ENCODE data around the gene PPIL3.

The PPIL3 gene

DNA sequence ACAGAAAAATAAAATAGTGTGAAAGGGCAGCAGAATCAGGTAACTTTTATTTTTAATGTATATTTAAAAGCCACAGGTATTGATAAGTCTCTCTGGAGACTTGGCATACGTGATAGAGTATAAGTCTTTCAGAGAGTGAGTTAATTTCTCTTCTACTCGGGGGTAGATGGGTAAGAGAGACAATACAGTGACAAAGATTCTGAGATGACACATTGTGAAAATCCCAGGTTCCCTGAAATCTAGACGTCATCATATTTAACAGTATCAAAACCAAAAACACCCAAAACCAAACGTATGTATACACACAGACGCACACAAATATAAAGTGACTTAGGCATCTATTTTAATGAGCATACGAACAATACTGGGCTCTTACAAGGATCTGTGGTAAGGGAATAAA is 33.6 kb upstream of the PPIL3 start:
- Histone ChIP-seq H3K4me1 (ENCODE audit: low read length) (peaks cover 5% of the 10 kb centered on the region), H3K4me2 (ENCODE audit: low read length) (no peak overlapping the region), H3K27me3 (ENCODE audit: low read depth, low read length) (no peaks in the 10 kb centered on the region), H3K79me2 (ENCODE audit: low read length) (no peaks in the 10 kb centered on the region), H4K20me1 (ENCODE audit: insufficient read depth, low read length) (no peaks in the 10 kb centered on the region), H3K36me3 (replicated peaks; ENCODE audit: low read depth, low read length) (peaks cover 25% of the 10 kb centered on the region), H3K4me3 (ENCODE audit: low read length) (no peak overlapping the region), H2AFZ (ENCODE audit: low read depth, low read length) (no peak overlapping the region), H3K27ac (ENCODE audit: low read length) (no peak overlapping the region), H3K9me3 (ENCODE audit: insufficient read depth, low read length) (no peaks in the 10 kb centered on the region), H3K9ac (ENCODE audit: low read length) (no peak overlapping the region)
- TF ChIP-seq CTCF (IDR thresholded peaks at IDR 0.05; ENCODE audit: low read depth, low read length): no peak
- no peak for TF ChIP-seq EZH2phosphoT487 (IDR thresholded peaks at IDR 0.05; ENCODE audit: low read depth)

DNA sequence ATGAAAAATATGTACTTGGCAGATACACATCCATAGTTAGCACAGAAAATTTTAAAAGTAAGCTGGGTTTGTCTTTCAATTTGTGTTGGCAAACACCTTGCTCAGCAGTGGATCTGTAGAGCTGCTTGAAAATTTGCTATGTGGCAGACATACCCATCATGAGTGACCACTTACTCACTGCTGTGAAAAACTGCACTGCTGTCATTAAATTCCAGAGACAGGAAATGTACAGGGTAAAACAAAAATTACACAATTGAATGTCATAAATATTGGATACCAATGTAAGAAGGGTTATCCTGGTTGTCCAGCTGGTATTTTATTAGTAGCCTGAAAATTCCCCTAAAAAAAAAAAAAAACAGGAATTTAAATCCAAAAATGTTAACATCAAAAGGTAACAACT is 24.8 kb upstream of the PPIL3 start:
- Histone ChIP-seq H4K20me1 (ENCODE audit: insufficient read depth, low read length) (no peaks in the 10 kb centered on the region), H3K9me3 (ENCODE audit: insufficient read depth, low read length) (no peaks in the 10 kb centered on the region), H3K36me3 (replicated peaks; ENCODE audit: low read depth, low read length) (peaks cover 41% of the 10 kb centered on the region), H3K4me2 (ENCODE audit: low read length) (no peak overlapping the region), H3K27me3 (ENCODE audit: low read depth, low read length) (no peaks in the 10 kb centered on the region), H2AFZ (ENCODE audit: low read depth, low read length) (no peak overlapping the region), H3K9ac (ENCODE audit: low read length) (no peak overlapping the region), H3K4me1 (ENCODE audit: low read length) (no peaks in the 10 kb centered on the region), H3K27ac (ENCODE audit: low read length) (no peak overlapping the region), H3K4me3 (ENCODE audit: low read length) (no peak overlapping the region), H3K79me2 (ENCODE audit: low read length) (no peaks in the 10 kb centered on the region)
- TF ChIP-seq CTCF (IDR thresholded peaks at IDR 0.05; ENCODE audit: low read depth, low read length): no peak
- no peak for TF ChIP-seq EZH2phosphoT487 (IDR thresholded peaks at IDR 0.05; ENCODE audit: low read depth)

- H3K4me3 ChIP-seq (ENCODE audit: low read length): no peak overlapping the region
- peaks cover 35% of the 10 kb centered on the region for H3K36me3 ChIP-seq (replicated peaks; ENCODE audit: low read depth, low read length)
- no peaks in the 10 kb centered on the region for H3K27me3 ChIP-seq (ENCODE audit: low read depth, low read length)
- H4K20me1 ChIP-seq (ENCODE audit: insufficient read depth, low read length): no peaks in the 10 kb centered on the region
- no peak for TF ChIP-seq EZH2phosphoT487 (IDR thresholded peaks at IDR 0.05; ENCODE audit: low read depth)
- no peak for TF ChIP-seq CTCF (IDR thresholded peaks at IDR 0.05; ENCODE audit: low read depth, low read length)
- no peaks in the 10 kb centered on the region for H3K9me3 ChIP-seq (ENCODE audit: insufficient read depth, low read length)
- no peaks in the 10 kb centered on the region for H3K79me2 ChIP-seq (ENCODE audit: low read length)
- no peak overlapping the region for H3K9ac ChIP-seq (ENCODE audit: low read length)
- no peaks in the 10 kb centered on the region for H3K4me1 ChIP-seq (ENCODE audit: low read length)
- no peak overlapping the region for H3K27ac ChIP-seq (ENCODE audit: low read length)
- H2AFZ ChIP-seq (ENCODE audit: low read depth, low read length): no peak overlapping the region
- H3K4me2 ChIP-seq (ENCODE audit: low read length): no peak overlapping the region
These were observed 21.1 kb upstream of the PPIL3 start for GRCh38 chr2:200909958-200910357.

- no peaks in the 10 kb centered on the region for H3K9me3 ChIP-seq (ENCODE audit: insufficient read depth, low read length)
- no peaks in the 10 kb centered on the region for H4K20me1 ChIP-seq (ENCODE audit: insufficient read depth, low read length)
- H3K4me2 ChIP-seq (ENCODE audit: low read length): no peak overlapping the region
- H3K4me1 ChIP-seq (ENCODE audit: low read length): no peaks in the 10 kb centered on the region
- H3K4me3 ChIP-seq (ENCODE audit: low read length): no peak overlapping the region
- H3K27me3 ChIP-seq (ENCODE audit: low read depth, low read length): no peaks in the 10 kb centered on the region
- H3K36me3 ChIP-seq (replicated peaks; ENCODE audit: low read depth, low read length): peaks cover 34% of the 10 kb centered on the region
- no peak overlapping the region for H3K27ac ChIP-seq (ENCODE audit: low read length)
- TF ChIP-seq CTCF (IDR thresholded peaks at IDR 0.05; ENCODE audit: low read depth, low read length) (peak; percentile 83), EZH2phosphoT487 (IDR thresholded peaks at IDR 0.05; ENCODE audit: low read depth) (no peak)
- no peak overlapping the region for H3K9ac ChIP-seq (ENCODE audit: low read length)
- H3K79me2 ChIP-seq (ENCODE audit: low read length): no peaks in the 10 kb centered on the region
- H2AFZ ChIP-seq (ENCODE audit: low read depth, low read length): no peak overlapping the region
These were observed 16.9 kb upstream of the PPIL3 start for GRCh38 chr2:200905618-200906296.

All from OCI-LY3 (cell line).